Osteoblast (primary cell): ENCODE results near the gene TPCN2. TPM values are rescaled to one million over a fixed set of nuclear protein-coding genes. Genes with fewer than 3 reads are reported as not detected.

ENCODE experiments used
- DNase-seq: peaks from one replicate; pipeline ENCODE4 v3.0.0; 2011; ENCODE audit warnings: low spot score, mixed read lengths; ENCODE audit not compliant: insufficient read length; ENCODE audit errors: missing footprints
- H2AFZ ChIP-seq: 2 replicates; pipeline ENCODE4 v1.6.0; 2011; ENCODE audit warnings: mild to moderate bottlenecking, low read length
- H3K27ac ChIP-seq: 2 replicates; pipeline ENCODE4 v1.5.1; 2011; ENCODE audit warnings: mild to moderate bottlenecking, low read depth, low read length, moderate library complexity
- H3K27me3 ChIP-seq: 2 replicates; pipeline ENCODE4 v1.6.0; 2012; ENCODE audit warnings: mild to moderate bottlenecking, control low read depth, inconsistent platforms, low read length, moderate library complexity; ENCODE audit not compliant: insufficient read depth
- H3K36me3 ChIP-seq: 2 replicates; pipeline ENCODE4 v1.5.1; 2011; ENCODE audit warnings: mild to moderate bottlenecking, low read length, control low read depth, moderate library complexity; ENCODE audit not compliant: insufficient read depth
- H3K4me1 ChIP-seq: 2 replicates; pipeline ENCODE4 v1.5.1; 2011; ENCODE audit warnings: mild to moderate bottlenecking, low read length, control low read depth, moderate library complexity; ENCODE audit not compliant: insufficient read depth
- H3K4me2 ChIP-seq: 2 replicates; pipeline ENCODE4 v1.6.0; 2011; ENCODE audit warnings: mild to moderate bottlenecking, low read length; ENCODE audit not compliant: insufficient read depth
- H3K4me3 ChIP-seq: fragments of 200-600 bp; sonication (generic); 3 replicates; pipeline ENCODE4 v1.5.1; 2012; ENCODE audit warnings: mild to moderate bottlenecking, low read length, inconsistent platforms; ENCODE audit not compliant: insufficient read depth
- H3K79me2 ChIP-seq: 2 replicates; pipeline ENCODE4 v1.6.0; 2012; ENCODE audit warnings: mild to moderate bottlenecking, low read length, control low read depth, inconsistent platforms; ENCODE audit not compliant: insufficient read depth
- H3K9me3 ChIP-seq: 2 replicates; pipeline ENCODE4 v1.5.1; 2011; ENCODE audit warnings: low read depth, low read length, control low read depth
- H4K20me1 ChIP-seq: 2 replicates; pipeline ENCODE4 v1.6.0; 2012; ENCODE audit warnings: mild to moderate bottlenecking, low read length, control low read depth; ENCODE audit not compliant: insufficient read depth
- total RNA-seq: library from RNA; depleted of rRNA; stranded (reverse); fragments of >200 nt; gene quantifications from 2 replicates; pipeline ENCODE4 v1.2.3, GENCODE V29; 2012
- TF ChIP-seq, protein P1 (sequence below): IDR thresholded peaks from 2 replicates; pipeline ENCODE4 v1.5.1; 2011; ENCODE audit warnings: mild to moderate bottlenecking, low read depth, low read length, moderate library complexity; ENCODE audit errors: extremely low read depth

Gene TPCN2
- total RNA-seq, 1 donor, result 14.1 TPM

GRCh38 chr11:69108030-69108429, 59.3 kb downstream of the TPCN2 start:
- TF ChIP-seq, protein P1, sequence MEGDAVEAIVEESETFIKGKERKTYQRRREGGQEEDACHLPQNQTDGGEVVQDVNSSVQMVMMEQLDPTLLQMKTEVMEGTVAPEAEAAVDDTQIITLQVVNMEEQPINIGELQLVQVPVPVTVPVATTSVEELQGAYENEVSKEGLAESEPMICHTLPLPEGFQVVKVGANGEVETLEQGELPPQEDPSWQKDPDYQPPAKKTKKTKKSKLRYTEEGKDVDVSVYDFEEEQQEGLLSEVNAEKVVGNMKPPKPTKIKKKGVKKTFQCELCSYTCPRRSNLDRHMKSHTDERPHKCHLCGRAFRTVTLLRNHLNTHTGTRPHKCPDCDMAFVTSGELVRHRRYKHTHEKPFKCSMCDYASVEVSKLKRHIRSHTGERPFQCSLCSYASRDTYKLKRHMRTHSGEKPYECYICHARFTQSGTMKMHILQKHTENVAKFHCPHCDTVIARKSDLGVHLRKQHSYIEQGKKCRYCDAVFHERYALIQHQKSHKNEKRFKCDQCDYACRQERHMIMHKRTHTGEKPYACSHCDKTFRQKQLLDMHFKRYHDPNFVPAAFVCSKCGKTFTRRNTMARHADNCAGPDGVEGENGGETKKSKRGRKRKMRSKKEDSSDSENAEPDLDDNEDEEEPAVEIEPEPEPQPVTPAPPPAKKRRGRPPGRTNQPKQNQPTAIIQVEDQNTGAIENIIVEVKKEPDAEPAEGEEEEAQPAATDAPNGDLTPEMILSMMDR, result no peak
- H3K79me2 ChIP-seq, result no peaks in the 10 kb centered on the region
- H3K4me3 ChIP-seq, result no peak overlapping the region
- no peaks in the 10 kb centered on the region for H3K36me3 ChIP-seq
- H3K9me3 ChIP-seq, result no peaks in the 10 kb centered on the region
- no peaks in the 10 kb centered on the region for H4K20me1 ChIP-seq
- no peak for DNase-seq
- H3K4me1 ChIP-seq, result no peaks in the 10 kb centered on the region
- no peak overlapping the region for H2AFZ ChIP-seq
- no peak overlapping the region for H3K4me2 ChIP-seq
- H3K27ac ChIP-seq, result no peak overlapping the region
- peaks cover 17% of the 10 kb centered on the region for H3K27me3 ChIP-seq

DNA sequence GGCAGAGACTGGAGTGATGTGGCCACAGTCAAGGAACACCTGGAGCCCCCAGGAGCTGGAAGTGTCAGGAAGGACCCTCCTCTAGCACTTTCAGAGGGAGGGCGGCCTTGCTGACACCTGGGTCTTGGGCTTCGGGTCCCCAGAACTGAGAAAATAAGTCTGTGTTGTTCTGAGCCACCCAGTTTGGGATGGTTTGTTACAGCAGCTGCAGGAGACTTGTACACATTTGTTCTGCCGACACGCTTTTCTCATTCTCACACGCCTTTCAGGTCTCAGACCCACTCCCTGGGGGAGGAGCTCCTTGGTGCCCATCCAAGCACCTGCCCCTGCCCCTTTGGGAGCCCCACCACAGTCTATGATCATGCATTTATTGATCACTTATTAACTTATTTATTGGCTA, 59.8 kb downstream of the TPCN2 start:
- no peaks in the 10 kb centered on the region for H3K4me1 ChIP-seq
- DNase-seq, result no peak
- TF ChIP-seq, protein P1, result no peak
- no peak overlapping the region for H3K4me2 ChIP-seq
- no peaks in the 10 kb centered on the region for H4K20me1 ChIP-seq
- no peak overlapping the region for H3K4me3 ChIP-seq
- H3K27me3 ChIP-seq, result peaks cover 22% of the 10 kb centered on the region
- H3K79me2 ChIP-seq, result no peaks in the 10 kb centered on the region
- no peaks in the 10 kb centered on the region for H3K36me3 ChIP-seq
- no peak overlapping the region for H2AFZ ChIP-seq
- H3K27ac ChIP-seq, result no peak overlapping the region
- H3K9me3 ChIP-seq, result no peaks in the 10 kb centered on the region

GRCh38 chr11:69109101-69109500, 60.4 kb downstream of the TPCN2 start:
- Histone ChIP-seq H3K27ac (no peak overlapping the region), H3K79me2 (no peaks in the 10 kb centered on the region), H4K20me1 (no peaks in the 10 kb centered on the region), H3K36me3 (no peaks in the 10 kb centered on the region), H2AFZ (no peak overlapping the region), H3K4me1 (no peaks in the 10 kb centered on the region), H3K27me3 (peaks cover 25% of the 10 kb centered on the region), H3K9me3 (no peaks in the 10 kb centered on the region), H3K4me2 (no peak overlapping the region), H3K4me3 (no peak overlapping the region)
- no peak for DNase-seq
- TF ChIP-seq, protein P1, result no peak

GRCh38 chr11:69110451-69110850, 61.7 kb downstream of the TPCN2 start:
- H3K27ac ChIP-seq, result no peak overlapping the region
- no peak overlapping the region for H3K4me2 ChIP-seq
- H3K36me3 ChIP-seq, result no peaks in the 10 kb centered on the region
- H3K4me3 ChIP-seq, result no peak overlapping the region
- H3K79me2 ChIP-seq, result no peaks in the 10 kb centered on the region
- H3K27me3 ChIP-seq, result peaks cover 27% of the 10 kb centered on the region
- DNase-seq, result no peak
- H3K4me1 ChIP-seq, result no peaks in the 10 kb centered on the region
- no peaks in the 10 kb centered on the region for H4K20me1 ChIP-seq
- TF ChIP-seq, protein P1, result no peak
- H3K9me3 ChIP-seq, result no peaks in the 10 kb centered on the region
- no peak overlapping the region for H2AFZ ChIP-seq
